Smooth muscle cell (in vitro differentiated cells): Measurements from ENCODE around the gene LSR. TPM values are rescaled to one million over a fixed set of nuclear protein-coding genes. Genes with fewer than 3 reads are reported as not detected.

Experiments
- DNase-seq: peaks from one replicate; lab custom pipeline; 2025; ENCODE audit not compliant: unreplicated experiment; lab: John Stamatoyannopoulos, UW
- H2AFZ ChIP-seq: fragments of 200-600 bp; sonication (generic); 2 replicates; pipeline ENCODE4 v1.6.0; 2016; ENCODE audit warnings: antibody characterized with exemption, low read depth, mild to moderate bottlenecking
- H3F3A ChIP-seq: fragments of 200-600 bp; sonication (generic); 2 replicates; pipeline ENCODE4 v1.6.0; 2017; ENCODE audit warnings: antibody characterized with exemption, low read depth
- H3K27ac ChIP-seq: fragments of 200-600 bp; sonication (generic); 2 replicates; pipeline ENCODE4 v1.5.1; 2016; ENCODE audit warnings: low read depth, mild to moderate bottlenecking
- H3K27me3 ChIP-seq: fragments of 200-600 bp; sonication (generic); 2 replicates; pipeline ENCODE4 v1.6.1; 2016; ENCODE audit warnings: low read depth, mild to moderate bottlenecking
- H3K36me3 ChIP-seq: fragments of 200-600 bp; sonication (generic); 2 replicates; pipeline ENCODE4 v1.5.1; 2016; ENCODE audit warnings: low read depth
- H3K4me1 ChIP-seq: fragments of 200-600 bp; sonication (generic); 2 replicates; pipeline ENCODE4 v1.5.1; 2016; ENCODE audit warnings: low read depth
- H3K4me2 ChIP-seq: fragments of 200-600 bp; sonication (generic); 2 replicates; pipeline ENCODE4 v1.6.0; 2016; ENCODE audit warnings: mild to moderate bottlenecking
- H3K4me3 ChIP-seq: fragments of 200-600 bp; sonication (generic); 2 replicates; pipeline ENCODE4 v1.5.1; 2016; ENCODE audit warnings: mild to moderate bottlenecking
- H3K79me2 ChIP-seq: fragments of 200-600 bp; sonication (generic); 2 replicates; pipeline ENCODE4 v1.6.0; 2016; ENCODE audit warnings: low read depth, mild to moderate bottlenecking
- H3K9ac ChIP-seq: fragments of 200-600 bp; sonication (generic); 2 replicates; pipeline ENCODE4 v1.6.0; 2016; ENCODE audit warnings: low read depth
- H3K9me3 ChIP-seq: fragments of 200-600 bp; sonication (generic); replicated peaks from 2 replicates; pipeline ENCODE4 v1.5.1; 2016; ENCODE audit warnings: low read depth
- H4K20me1 ChIP-seq: fragments of 200-600 bp; sonication (generic); 2 replicates; pipeline ENCODE4 v1.6.0; 2016; ENCODE audit warnings: low read depth
- CTCF ChIP-seq: fragments of 200-600 bp; sonication (generic); IDR thresholded peaks from 2 replicates; pipeline ENCODE4 v1.5.1; 2017; ENCODE audit warnings: borderline replicate concordance, mild to moderate bottlenecking, antibody characterized with exemption; ENCODE audit not compliant: insufficient read depth, poor library complexity, severe bottlenecking
- WGBS: methylation state at CpG from one replicate; pipeline ENCODE4 v1.1.7; 2016; ENCODE audit warnings: low lambda C conversion rate; 5-methylcytosine and 5-hydroxymethylcytosine counted together
- polyA plus RNA-seq: library from polyadenylated mRNA; unstranded; fragments of >200 nt; fragmentation: Nextera tagmentation; extraction: Ambion mirVana; gene quantifications from 2 replicates; pipeline ENCODE4 v1.2.1, GENCODE V29; 2016
- total RNA-seq: library from RNA; depleted of rRNA; stranded (reverse); fragments of >200 nt; gene quantifications from 2 replicates; pipeline ENCODE4 v1.2.3, GENCODE V29; 2014

Gene LSR
- total and polyA plus RNA-seq, 2 experiments from 2014 or later, result 14.0 to 14.2 TPM

- 95% methylated on average over 10 of the region's 10 CpGs for WGBS
These were observed 17.2 kb downstream of the LSR start for GRCh38 chr19:35265900-35266519.

GRCh38 chr19:35266520-35267352, 17.9 kb downstream of the LSR start:
- peaks cover 8% of the 10 kb centered on the region for H3K79me2 ChIP-seq
- H3F3A ChIP-seq, result peaks cover 17% of the 10 kb centered on the region
- no peak for DNase-seq
- H3K4me2 ChIP-seq, result peak overlapping the region; percentile 100
- H3K9me3 ChIP-seq, result no peaks in the 10 kb centered on the region
- H3K4me3 ChIP-seq, result peak overlapping the region; percentile 90
- no peak for TF ChIP-seq CTCF
- peaks cover 3% of the 10 kb centered on the region for H3K4me1 ChIP-seq
- no peaks in the 10 kb centered on the region for H3K27me3 ChIP-seq
- H3K27ac ChIP-seq, result peak overlapping the region; percentile 71
- 73% methylated on average over 30 of the region's 39 CpGs for WGBS
- H4K20me1 ChIP-seq, result peaks cover 10% of the 10 kb centered on the region
- peak overlapping the region; percentile 86 for H3K9ac ChIP-seq
- no peaks in the 10 kb centered on the region for H3K36me3 ChIP-seq
- no peak overlapping the region for H2AFZ ChIP-seq

More at GRCh38 chr19:35265900-35266519, 17.2 kb downstream of the LSR start:
- no peak overlapping the region for H3K4me3 ChIP-seq
- H3K27me3 ChIP-seq, result no peaks in the 10 kb centered on the region
- no peak overlapping the region for H3K27ac ChIP-seq
- DNase-seq, result no peak
- no peak overlapping the region for H2AFZ ChIP-seq
- no peak overlapping the region for H3K4me2 ChIP-seq
- H3F3A ChIP-seq, result peaks cover 17% of the 10 kb centered on the region
- peaks cover 3% of the 10 kb centered on the region for H3K4me1 ChIP-seq
- H3K79me2 ChIP-seq, result peaks cover 8% of the 10 kb centered on the region
- H3K9ac ChIP-seq, result no peak overlapping the region
- no peak for TF ChIP-seq CTCF
- H3K9me3 ChIP-seq, result no peaks in the 10 kb centered on the region
- H4K20me1 ChIP-seq, result peaks cover 9% of the 10 kb centered on the region
- no peaks in the 10 kb centered on the region for H3K36me3 ChIP-seq

- WGBS, result 20% methylated on average over 38 of the region's 40 CpGs
- Histone ChIP-seq H3K9me3 (no peaks in the 10 kb centered on the region), H4K20me1 (peaks cover 10% of the 10 kb centered on the region), H3K36me3 (no peaks in the 10 kb centered on the region), H3K4me1 (peaks cover 3% of the 10 kb centered on the region), H3K27ac (peak overlapping the region; percentile 71), H3K4me3 (peak overlapping the region; percentile 90), H2AFZ (peak overlapping the region; percentile 90), H3K27me3 (no peaks in the 10 kb centered on the region), H3F3A (peaks cover 17% of the 10 kb centered on the region), H3K4me2 (peak overlapping the region; percentile 100), H3K9ac (peak overlapping the region; percentile 86), H3K79me2 (peaks cover 8% of the 10 kb centered on the region)
- TF ChIP-seq CTCF, result no peak
- DNase-seq, result no peak
These were observed 18.6 kb downstream of the LSR start for GRCh38 chr19:35267353-35267817.
